GM12873 (cell line): Measurements from ENCODE around the gene DEPDC7.

Experiments
- CTCF ChIP-seq: IDR thresholded peaks from 2 replicates; pipeline ENCODE4 v1.5.1; 2012; ENCODE audit warnings: low read depth, mild to moderate bottlenecking, moderate library complexity, low read length, control low read depth; ENCODE audit not compliant: insufficient read depth; ENCODE audit errors: missing control alignments

The DEPDC7 gene

DNA sequence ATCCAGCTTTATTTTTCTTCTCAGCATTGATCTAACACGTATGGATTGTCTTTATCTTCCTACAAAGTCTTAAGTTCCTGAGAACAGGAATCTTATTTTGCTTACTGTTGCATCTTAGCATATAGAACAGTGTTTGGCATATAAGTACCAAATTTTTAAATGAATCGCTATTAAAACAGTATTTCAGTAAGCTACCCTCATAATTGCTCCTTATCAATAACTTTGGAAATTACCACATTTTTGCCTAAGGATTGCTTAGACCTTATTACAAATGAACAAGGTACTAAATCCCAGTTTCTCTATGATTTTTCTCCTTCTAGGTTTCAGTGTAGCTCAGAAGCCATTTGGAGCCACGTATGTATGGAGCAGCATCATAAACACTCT is 9.7 kb downstream of the DEPDC7 start:
- no peak for TF ChIP-seq CTCF

DNA sequence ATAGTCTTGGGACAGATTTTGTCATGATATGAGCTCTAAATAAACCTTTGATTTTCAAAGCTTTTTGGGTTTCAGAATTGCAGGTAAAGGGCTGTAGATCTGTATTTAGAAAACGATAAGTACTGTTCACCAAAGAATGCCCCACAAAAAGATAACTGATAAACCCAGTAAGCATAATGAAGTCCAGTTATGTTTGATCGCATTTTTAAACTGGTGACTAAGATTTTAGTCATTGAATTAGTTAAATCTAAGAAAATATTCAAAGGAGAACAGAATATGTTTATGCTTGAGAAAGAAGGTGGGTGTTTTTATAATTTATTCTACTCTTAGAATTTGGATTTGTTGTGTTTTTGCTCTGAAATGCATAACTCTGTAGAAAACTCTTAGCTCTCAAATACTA is 11.6 kb downstream of the DEPDC7 start:
- no peak for TF ChIP-seq CTCF

DNA sequence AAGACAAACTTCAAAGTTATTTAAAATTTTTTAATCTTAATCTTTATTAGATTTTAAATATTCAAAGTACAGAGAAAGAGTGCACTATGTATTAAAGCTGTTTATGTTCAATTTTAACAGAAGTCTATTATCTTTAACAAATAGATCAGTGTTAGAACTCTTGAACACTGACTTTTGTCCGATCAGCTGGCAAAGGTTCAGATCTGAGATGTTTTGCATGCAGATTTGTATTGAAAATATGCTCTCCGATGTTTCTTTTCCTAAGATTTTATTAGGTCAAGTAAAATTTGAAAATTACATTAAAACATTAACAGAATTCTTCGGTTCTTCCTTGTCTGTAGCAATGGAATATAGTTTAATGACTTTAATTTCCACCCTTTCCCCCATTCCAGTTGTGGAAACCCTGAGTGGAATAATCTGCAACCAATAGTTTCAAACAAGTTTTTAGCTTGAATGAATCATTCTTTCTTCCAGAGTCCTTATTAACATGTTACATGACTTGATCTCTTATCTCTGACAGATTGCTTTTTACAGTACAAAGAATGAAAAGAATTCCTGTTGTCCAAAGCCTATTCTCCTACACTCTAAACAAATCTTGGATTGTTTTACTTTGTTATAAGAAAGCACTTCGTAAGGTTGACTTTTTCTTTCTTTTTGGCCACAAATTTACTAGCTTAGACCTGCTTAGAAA is 12.3 kb downstream of the DEPDC7 start:
- TF ChIP-seq CTCF: no peak

- no peak for TF ChIP-seq CTCF
These were observed 12.8 kb downstream of the DEPDC7 start for GRCh38 chr11:33028537-33028914.

DNA sequence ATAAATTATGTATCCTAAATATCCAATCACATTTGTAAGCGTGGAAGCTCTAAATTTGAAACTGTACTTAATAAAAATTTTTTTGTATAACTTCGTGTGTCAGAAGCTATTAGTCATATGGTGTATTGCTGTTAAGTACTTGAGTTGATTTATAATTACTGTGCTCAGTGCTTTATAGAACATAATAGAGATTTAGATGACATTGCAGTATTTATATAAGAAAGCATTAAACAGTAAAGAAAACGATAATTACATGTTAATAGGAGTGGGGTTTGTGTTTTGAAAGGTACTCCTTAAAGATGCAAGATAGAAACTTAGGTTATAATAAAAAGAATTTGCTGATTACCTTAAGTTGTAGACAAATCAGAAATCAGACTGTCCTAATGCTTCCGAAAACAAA is 17.8 kb downstream of the DEPDC7 start:
- no peak for TF ChIP-seq CTCF

GRCh38 chr11:33035011-33035410 is 19.3 kb downstream of the DEPDC7 start:
- no peak for TF ChIP-seq CTCF

- TF ChIP-seq CTCF: no peak
These were observed 23.8 kb downstream of the DEPDC7 start, which contains the start of gene TCP11L1 for GRCh38 chr11:33039274-33040032. TSS of gene TCP11L1 (plus strand) at chr11:33039572. CDS start at chr11:33043774, 4,202 bp downstream.
